Thyroid gland (tissue), 4 donors: Measurements from ENCODE around the gene OGFR. TPM values are rescaled to one million over a fixed set of nuclear protein-coding genes. Genes with fewer than 3 reads are reported as not detected.

ENCODE experiments used
- DNase-seq, 2 donors: peaks; one replicate each; pipeline ENCODE4 v3.0.0-alpha.2; 2019
- H3K27ac ChIP-seq, 3 donors: fragments of 200-600 bp; sonication (generic); 1 replicate in 2 of 3; 2 replicates in 1 of 3; pipeline ENCODE4 v1.5.1; 2016 to 2019; ENCODE audit warnings: mild to moderate bottlenecking in 1 of 3, moderate library complexity in 1 of 3
- H3K27me3 ChIP-seq: fragments of 200-600 bp; sonication (generic); one replicate; pipeline ENCODE4 v1.5.1; 2019
- H3K36me3 ChIP-seq, 2 donors: fragments of 200-600 bp; sonication (generic); one replicate each; pipeline ENCODE4 v1.5.1; 2016 to 2019
- H3K4me1 ChIP-seq, 2 donors: fragments of 200-600 bp; sonication (generic); one replicate each; pipeline ENCODE4 v1.5.1; 2017 to 2019
- H3K4me3 ChIP-seq, 3 donors: fragments of 200-600 bp; sonication (generic); replicated peaks in 1 of 3; 1 replicate in 2 of 3; 2 replicates in 1 of 3; pipeline ENCODE4 v1.5.1; 2016; ENCODE audit warnings: mild to moderate bottlenecking in 1 of 3
- H3K9me3 ChIP-seq: fragments of 200-600 bp; sonication (generic); one replicate; pipeline ENCODE4 v1.5.1; 2017
- CTCF ChIP-seq, 6 experiments: fragments of 200-600 bp in 3 of 6; fragments of 450-650 bp in 3 of 6; sonication (generic) in 3 of 6; IDR thresholded peaks; one replicate each; pipeline ENCODE4 v1.5.1; 2016 to 2019; ENCODE audit warnings: antibody characterized with exemption in 6 of 6, mild to moderate bottlenecking in 2 of 6, inconsistent platforms in 1 of 6, moderate library complexity in 1 of 6
- POLR2A ChIP-seq, 2 donors: fragments of 450-650 bp; IDR thresholded peaks; one replicate each; pipeline ENCODE4 v1.6.1; 2017; ENCODE audit warnings: antibody characterized with exemption in 2 of 2, mild to moderate bottlenecking in 2 of 2, moderate library complexity in 1 of 2
- whole genome bisulfite sequencing, 2 donors: methylation state at CpG; one replicate each; pipeline ENCODE4 v1.1.5; 2017; 5-methylcytosine and 5-hydroxymethylcytosine counted together
- intact Hi-C: fragments of 100-400 bp; cut with DNase I; formaldehyde crosslinking; loops from one replicate; pipeline ENCODE4 v1.15.1; 2023
- total RNA-seq, 4 donors: library from RNA; depleted of rRNA; stranded (reverse); fragments of >200 nt; gene quantifications; one replicate each; pipeline ENCODE4 v1.2.3, GENCODE V29; 2016

OGFR gene
- total RNA-seq, 4 donors from 2014 or later, result 50.0 to 67.6 (median 63.7) TPM

GRCh38 chr20:62795023-62795761 is 9.4 kb upstream of the OGFR start:
- DNase-seq, result peak; percentile 55 to 63
- Histone ChIP-seq H3K27ac (peak overlapping the region; percentile 29 to 94 (median 70)), H3K36me3 (peaks cover 11 to 15% of the 10 kb centered on the region in 2 donors), H3K4me3 (peak overlapping the region; percentile 45 to 74 (median 50)), H3K9me3 (no peaks in the 10 kb centered on the region), H3K4me1 (peaks cover 16 to 25% of the 10 kb centered on the region in 2 donors), H3K27me3 (no peaks in the 10 kb centered on the region)
- TF ChIP-seq POLR2A (IDR thresholded peaks at IDR 0.05) (no peak), CTCF (IDR thresholded peaks at IDR 0.05) (no peak)
- WGBS, 2 donors, result 0% methylated on average over 26 to 65 of the region's 68 CpGs
- intact Hi-C loops, result no loop called here

- no peak for DNase-seq
- TF ChIP-seq POLR2A (IDR thresholded peaks at IDR 0.05) (no peak), CTCF (IDR thresholded peaks at IDR 0.05) (no peak)
- Histone ChIP-seq H3K4me3 (peak overlapping the region in 1 of 3 donors; percentile 55), H3K27me3 (no peaks in the 10 kb centered on the region), H3K9me3 (no peaks in the 10 kb centered on the region), H3K36me3 (peaks cover 17 to 19% of the 10 kb centered on the region in 2 donors), H3K27ac (peak overlapping the region; percentile 49 to 83 (median 75)), H3K4me1 (peaks cover 16 to 22% of the 10 kb centered on the region in 2 donors)
- 42 to 45% methylated on average over 6 to 18 of the region's 53 CpGs for WGBS, 2 donors
- intact Hi-C loops, result no loop called here
Observed at GRCh38 chr20:62796699-62797491, 7.7 kb upstream of the OGFR start.

GRCh38 chr20:62797671-62798532 is 6.7 kb upstream of the OGFR start:
- TF ChIP-seq CTCF (IDR thresholded peaks at IDR 0.05) (no peak), POLR2A (IDR thresholded peaks at IDR 0.05) (no peak)
- peaks cover 17 to 19% of the 10 kb centered on the region in 2 donors for H3K36me3 ChIP-seq
- H3K27me3 ChIP-seq, result no peaks in the 10 kb centered on the region
- no peak overlapping the region for H3K27ac ChIP-seq
- 88 to 89% methylated on average over 21 to 23 of the region's 26 CpGs for WGBS, 2 donors
- peaks cover 16 to 22% of the 10 kb centered on the region in 2 donors for H3K4me1 ChIP-seq
- DNase-seq, result no peak
- no peaks in the 10 kb centered on the region for H3K9me3 ChIP-seq
- no peak overlapping the region for H3K4me3 ChIP-seq
- intact Hi-C loops, result no loop called here

- peaks cover 12 to 13% of the 10 kb centered on the region in 2 donors for H3K4me1 ChIP-seq
- H3K27me3 ChIP-seq, result no peaks in the 10 kb centered on the region
- no peak overlapping the region for H3K4me3 ChIP-seq
- H3K9me3 ChIP-seq, result no peaks in the 10 kb centered on the region
- H3K36me3 ChIP-seq, result peaks cover 17 to 19% of the 10 kb centered on the region in 2 donors
- no peak overlapping the region for H3K27ac ChIP-seq
- intact Hi-C loops, result no loop called here
- DNase-seq, result no peak
- TF ChIP-seq CTCF (IDR thresholded peaks at IDR 0.05) (no peak), POLR2A (IDR thresholded peaks at IDR 0.05) (no peak)
- WGBS, 2 donors, result 92 to 96% methylated on average over 8 of the region's 8 CpGs
Observed at GRCh38 chr20:62799036-62799435, 5.6 kb upstream of the OGFR start.
